Liver (tissue), 4 donors: ENCODE data around the gene AREG. TPM values are rescaled to one million over a fixed set of nuclear protein-coding genes. Genes with fewer than 3 reads are reported as not detected.

Source experiments
- polyA plus RNA-seq, 2 donors: library from polyadenylated mRNA; stranded (reverse) in 1 of 2; unstranded in 1 of 2; fragments of 200-250 nt in 1 of 2; fragments of >200 nt in 1 of 2; fragmentation: Nextera tagmentation in 1 of 2; extraction: Ambion mirVana in 1 of 2; gene quantifications; one replicate each; pipeline versions ENCODE4 v1.2.1 to v1.2.3, GENCODE V29; 2013 to 2015
- total RNA-seq, 2 donors: library from RNA; depleted of rRNA; stranded (reverse); fragments of >200 nt; gene quantifications; one replicate each; pipeline ENCODE4 v1.2.3, GENCODE V29; 2014
- donor health status: healthy.
- donor health status: healthy.
- donor health status: healthy.

Gene AREG
- total and polyA plus RNA-seq, 4 donors, result 0.06 to 0.71 TPM; not detected in 2

Other genes starting within 250 kb of the AREG start
- under 1 TPM; 0.09 to 0.75 TPM for gene EPGN, start 136.7 kb upstream of the AREG start, total RNA-seq
- not detected for gene EPGN, start 136.7 kb upstream of the AREG start, polyA plus RNA-seq
- under 1 TPM in 1 of 2 donors, not detected in 1; 0.51 TPM for gene EREG, start 80.0 kb upstream of the AREG start, total RNA-seq
- not detected for gene EREG, start 80.0 kb upstream of the AREG start, polyA plus RNA-seq